Hippocampal formation (tissue), 2 donors: ENCODE results near the gene PKD2L1.
A peak's percentile ranks its signal among the peaks of the same experiment; 100 is the strongest.
"Not testable (repeated sequence)": the region's sequence is repeated elsewhere in the genome, so short reads cannot be mapped to it uniquely, and the experiment has no call there.

Experiments
- DNase-seq, 2 donors: peaks; one replicate each; lab custom pipeline; 2025; lab: John Stamatoyannopoulos, UW

PKD2L1 gene

GRCh38 chr10:100286051-100287033 is 43.7 kb downstream of the PKD2L1 start, which contains the start of gene BLOC1S2:
Gene BLOC1S2, minus strand, starts transcription at chr10:100286680. Its CDS starts 21 bp downstream, at chr10:100286659.
- DNase-seq = peak; percentile 80 to 90

- not testable (repeated sequence) for DNase-seq
These were observed 44.7 kb downstream of the PKD2L1 start for GRCh38 chr10:100285326-100285725.

- no peak for DNase-seq
These were observed 47.1 kb downstream of the PKD2L1 start for GRCh38 chr10:100282907-100283306.

- DNase-seq = not testable (repeated sequence)
These were observed 53.1 kb downstream of the PKD2L1 start for GRCh38 chr10:100276971-100277370.

- DNase-seq = peak; percentile 73 to 82
These were observed 62.6 kb downstream of the PKD2L1 start, which contains the start of gene CWF19L1 for GRCh38 chr10:100267239-100268104. Gene CWF19L1, minus strand, starts transcription at chr10:100267638. Its CDS starts 45 bp downstream, at chr10:100267593.

- no peak for DNase-seq
These were observed 64.1 kb downstream of the PKD2L1 start for GRCh38 chr10:100265821-100266485.

GRCh38 chr10:100254191-100254590 is 75.8 kb downstream of the PKD2L1 start:
- DNase-seq = no peak

GRCh38 chr10:100253041-100253440 is 77.0 kb downstream of the PKD2L1 start:
- no peak for DNase-seq

GRCh38 chr10:100248820-100249219 is 81.2 kb downstream of the PKD2L1 start:
- DNase-seq = no peak

- DNase-seq = no peak
These were observed 84.4 kb downstream of the PKD2L1 start for GRCh38 chr10:100245484-100246220.

GRCh38 chr10:100239851-100240250 is 90.2 kb downstream of the PKD2L1 start:
- no peak for DNase-seq

GRCh38 chr10:100238429-100238828 is 91.6 kb downstream of the PKD2L1 start:
- DNase-seq = no peak
